ENCODE measurements around the gene ADGRF5.

GRCh38 chr6:46888578-46888977 is 33.2 kb downstream of the ADGRF5 start:
- TF ChIP-seq, protein P1, sequence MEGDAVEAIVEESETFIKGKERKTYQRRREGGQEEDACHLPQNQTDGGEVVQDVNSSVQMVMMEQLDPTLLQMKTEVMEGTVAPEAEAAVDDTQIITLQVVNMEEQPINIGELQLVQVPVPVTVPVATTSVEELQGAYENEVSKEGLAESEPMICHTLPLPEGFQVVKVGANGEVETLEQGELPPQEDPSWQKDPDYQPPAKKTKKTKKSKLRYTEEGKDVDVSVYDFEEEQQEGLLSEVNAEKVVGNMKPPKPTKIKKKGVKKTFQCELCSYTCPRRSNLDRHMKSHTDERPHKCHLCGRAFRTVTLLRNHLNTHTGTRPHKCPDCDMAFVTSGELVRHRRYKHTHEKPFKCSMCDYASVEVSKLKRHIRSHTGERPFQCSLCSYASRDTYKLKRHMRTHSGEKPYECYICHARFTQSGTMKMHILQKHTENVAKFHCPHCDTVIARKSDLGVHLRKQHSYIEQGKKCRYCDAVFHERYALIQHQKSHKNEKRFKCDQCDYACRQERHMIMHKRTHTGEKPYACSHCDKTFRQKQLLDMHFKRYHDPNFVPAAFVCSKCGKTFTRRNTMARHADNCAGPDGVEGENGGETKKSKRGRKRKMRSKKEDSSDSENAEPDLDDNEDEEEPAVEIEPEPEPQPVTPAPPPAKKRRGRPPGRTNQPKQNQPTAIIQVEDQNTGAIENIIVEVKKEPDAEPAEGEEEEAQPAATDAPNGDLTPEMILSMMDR (IDR thresholded peaks at IDR 0.05; ENCODE audit: low read depth, low read length): no peak
- no peak for TF ChIP-seq POLR2A (IDR thresholded peaks at IDR 0.05; ENCODE audit: extremely low read depth, insufficient read length)
